Measurements from ENCODE around the gene PHC2. TPM values are rescaled to one million over a fixed set of nuclear protein-coding genes. Genes with fewer than 3 reads are reported as not detected.

The PHC2 gene
- total RNA-seq, 1 donor from 2014 or later: 222 TPM

DNA sequence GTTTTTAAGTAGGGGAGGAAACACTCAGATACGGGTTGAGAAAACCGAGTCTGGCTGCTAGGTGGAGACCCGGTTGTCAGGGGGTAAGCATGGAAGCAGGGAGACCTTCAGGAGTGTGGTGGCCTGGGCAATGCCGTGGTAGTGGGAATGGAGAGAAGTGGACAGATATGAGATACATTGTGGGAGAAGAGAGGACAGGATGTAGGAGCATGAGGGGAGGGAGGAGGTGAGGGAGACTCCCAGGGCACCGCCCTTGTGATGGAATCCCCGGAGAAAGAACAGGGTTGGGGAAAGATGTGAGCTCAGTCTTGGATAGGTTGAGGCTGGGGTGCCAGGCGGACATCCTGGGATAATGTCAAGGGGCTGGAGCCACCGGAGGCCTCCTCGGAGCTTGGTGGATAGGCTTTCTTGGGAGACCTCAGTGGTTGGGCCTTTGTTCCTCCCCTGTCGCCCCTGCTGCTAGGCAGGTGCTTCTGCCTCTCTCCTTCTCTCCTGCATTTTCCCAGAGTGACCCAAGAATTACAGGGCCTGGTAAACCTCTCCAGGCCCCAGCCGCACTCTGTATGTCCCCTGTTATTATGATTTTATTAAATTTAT lies 153.3 kb downstream of the PHC2 start:
- Histone ChIP-seq H3K4me3 (no peak overlapping the region), H3K27ac (peak overlapping the region in 1 of 2 donors; percentile 3), H3K27me3 (no peaks in the 10 kb centered on the region), H3K36me3 (peaks cover 49 to 67% of the 10 kb centered on the region in 2 donors), H3K9me3 (no peaks in the 10 kb centered on the region), H3K4me1 (peaks cover 0 to 8% of the 10 kb centered on the region in 2 donors)
- TF ChIP-seq, protein P1, sequence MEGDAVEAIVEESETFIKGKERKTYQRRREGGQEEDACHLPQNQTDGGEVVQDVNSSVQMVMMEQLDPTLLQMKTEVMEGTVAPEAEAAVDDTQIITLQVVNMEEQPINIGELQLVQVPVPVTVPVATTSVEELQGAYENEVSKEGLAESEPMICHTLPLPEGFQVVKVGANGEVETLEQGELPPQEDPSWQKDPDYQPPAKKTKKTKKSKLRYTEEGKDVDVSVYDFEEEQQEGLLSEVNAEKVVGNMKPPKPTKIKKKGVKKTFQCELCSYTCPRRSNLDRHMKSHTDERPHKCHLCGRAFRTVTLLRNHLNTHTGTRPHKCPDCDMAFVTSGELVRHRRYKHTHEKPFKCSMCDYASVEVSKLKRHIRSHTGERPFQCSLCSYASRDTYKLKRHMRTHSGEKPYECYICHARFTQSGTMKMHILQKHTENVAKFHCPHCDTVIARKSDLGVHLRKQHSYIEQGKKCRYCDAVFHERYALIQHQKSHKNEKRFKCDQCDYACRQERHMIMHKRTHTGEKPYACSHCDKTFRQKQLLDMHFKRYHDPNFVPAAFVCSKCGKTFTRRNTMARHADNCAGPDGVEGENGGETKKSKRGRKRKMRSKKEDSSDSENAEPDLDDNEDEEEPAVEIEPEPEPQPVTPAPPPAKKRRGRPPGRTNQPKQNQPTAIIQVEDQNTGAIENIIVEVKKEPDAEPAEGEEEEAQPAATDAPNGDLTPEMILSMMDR (IDR thresholded peaks at IDR 0.05): no peak
- intact Hi-C loops (cut with DNase I): no loop called here
- DNase-seq (ENCODE audit: low spot score in 2 of 2): peak in 1 of 2 donors; percentile 60

DNA sequence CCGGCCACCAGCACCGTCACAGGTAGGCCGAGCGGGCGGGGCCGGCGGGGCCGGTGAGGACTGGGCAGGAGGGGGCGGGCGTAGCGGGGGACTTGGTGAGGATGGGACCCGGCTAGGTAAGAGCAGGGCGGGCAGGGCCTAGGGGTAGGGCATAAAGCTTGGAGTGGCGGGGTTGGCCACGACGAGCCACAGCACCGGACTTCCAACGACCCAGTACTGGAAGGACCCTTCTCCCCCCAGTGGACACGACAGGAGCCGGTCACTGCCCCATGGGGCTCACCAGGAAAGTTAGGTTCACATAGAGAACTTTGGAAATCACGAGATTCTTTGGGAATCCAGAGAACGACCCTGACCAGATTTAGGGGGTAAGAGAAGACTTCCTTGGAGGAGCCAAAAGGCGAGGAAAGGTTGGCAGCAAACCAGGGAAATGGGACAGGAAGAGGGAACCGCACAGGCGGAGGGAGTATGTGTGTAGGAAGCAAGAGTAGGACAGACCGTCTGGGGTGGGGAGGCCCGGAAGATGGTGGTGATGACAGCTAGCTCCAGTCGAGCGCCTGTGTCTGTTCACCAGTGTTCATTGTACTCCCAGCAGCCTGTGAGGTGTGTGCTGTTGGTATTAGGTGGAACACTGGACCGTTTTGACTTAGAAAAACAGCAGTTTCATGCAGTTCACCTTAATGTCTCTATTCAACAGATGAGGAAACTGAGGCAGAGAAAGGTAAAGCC lies 154.2 kb downstream of the PHC2 start:
- intact Hi-C loops (cut with DNase I): no loop called here
- peaks cover 0 to 17% of the 10 kb centered on the region in 2 donors for H3K4me1 ChIP-seq
- H3K4me3 ChIP-seq: no peak overlapping the region
- TF ChIP-seq, protein P1 (IDR thresholded peaks at IDR 0.05): no peak
- DNase-seq (ENCODE audit: low spot score in 2 of 2): no peak
- peaks cover 41 to 59% of the 10 kb centered on the region in 2 donors for H3K36me3 ChIP-seq
- H3K9me3 ChIP-seq: no peaks in the 10 kb centered on the region
- H3K27me3 ChIP-seq: no peaks in the 10 kb centered on the region
- no peak overlapping the region for H3K27ac ChIP-seq

DNA sequence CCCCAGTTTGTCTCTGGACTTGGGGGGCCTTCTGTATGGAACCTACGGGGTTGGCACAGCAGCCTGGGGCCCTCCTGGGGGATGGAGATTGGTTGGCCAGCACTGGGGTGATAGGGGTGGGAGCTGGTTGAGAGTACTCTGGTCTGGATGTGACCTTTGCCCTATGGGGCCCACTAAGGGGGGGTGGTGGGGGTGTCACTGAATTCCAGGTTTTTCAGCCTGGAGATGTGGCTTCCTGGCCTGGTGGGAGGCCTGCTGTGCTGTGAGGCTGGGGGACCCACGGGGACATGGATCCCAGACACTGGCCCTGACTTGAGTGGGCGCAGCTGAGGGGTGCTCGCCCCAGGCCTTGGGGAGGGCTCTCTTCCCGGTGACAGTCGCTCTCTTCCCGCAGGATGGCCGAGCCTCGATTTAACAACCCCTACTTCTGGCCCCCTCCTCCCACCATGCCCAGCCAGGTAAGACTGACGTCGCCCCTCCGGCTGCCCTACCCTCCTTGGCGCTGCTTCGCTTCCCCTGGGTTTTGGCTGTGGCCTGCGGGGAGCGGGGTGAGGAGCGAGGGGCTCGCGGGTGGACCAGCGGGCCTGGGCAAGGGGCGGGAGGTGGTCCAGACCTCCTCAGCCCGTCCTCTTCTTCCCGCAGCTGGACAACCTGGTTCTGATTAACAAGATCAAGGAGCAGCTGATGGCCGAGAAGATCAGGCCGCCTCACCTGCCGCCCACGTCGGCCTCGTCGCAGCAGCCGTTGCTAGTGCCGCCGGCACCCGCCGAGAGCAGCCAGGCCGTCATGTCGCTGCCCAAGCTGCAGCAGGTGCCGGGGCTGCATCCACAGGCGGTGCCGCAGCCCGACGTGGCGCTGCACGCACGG lies 155.0 kb downstream of the PHC2 start:
- Histone ChIP-seq H3K9me3 (no peaks in the 10 kb centered on the region), H3K27ac (peak overlapping the region; percentile 14 to 19), H3K4me1 (peaks cover 0 to 23% of the 10 kb centered on the region in 2 donors), H3K27me3 (no peaks in the 10 kb centered on the region), H3K36me3 (peaks cover 34 to 55% of the 10 kb centered on the region in 2 donors), H3K4me3 (no peak overlapping the region)
- no peak for DNase-seq (ENCODE audit: low spot score in 2 of 2)
- TF ChIP-seq, protein P1 (IDR thresholded peaks at IDR 0.05): no peak
- intact Hi-C loops (cut with DNase I): no loop called here

DNA sequence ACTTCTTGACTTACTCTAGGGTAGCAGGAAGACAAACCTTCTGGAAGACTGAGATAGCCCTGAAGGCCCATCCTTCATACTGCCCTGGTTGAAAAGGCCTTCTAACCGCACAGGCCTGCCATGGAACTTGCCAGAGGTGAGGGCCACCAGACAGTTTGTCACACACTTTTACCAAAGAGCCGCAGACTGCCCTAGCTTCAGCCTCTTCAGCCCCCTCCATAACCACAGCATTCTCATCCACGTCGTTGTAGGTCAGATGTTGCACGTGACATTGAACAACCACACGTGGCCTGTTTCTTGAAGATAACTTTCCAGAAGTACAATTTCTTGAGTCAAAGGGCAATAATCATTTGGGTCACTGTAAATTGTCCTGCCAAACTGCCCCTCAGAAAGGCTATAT lies 155.7 kb downstream of the PHC2 start:
- Histone ChIP-seq H3K4me1 (peaks cover 0 to 30% of the 10 kb centered on the region in 2 donors), H3K9me3 (no peaks in the 10 kb centered on the region), H3K4me3 (no peak overlapping the region), H3K27ac (peak overlapping the region; percentile 14 to 39), H3K36me3 (peaks cover 26 to 53% of the 10 kb centered on the region in 2 donors), H3K27me3 (no peaks in the 10 kb centered on the region)
- TF ChIP-seq, protein P1 (IDR thresholded peaks at IDR 0.05): no peak
- no peak for DNase-seq (ENCODE audit: low spot score in 2 of 2)
- intact Hi-C loops (cut with DNase I): no loop called here

DNA sequence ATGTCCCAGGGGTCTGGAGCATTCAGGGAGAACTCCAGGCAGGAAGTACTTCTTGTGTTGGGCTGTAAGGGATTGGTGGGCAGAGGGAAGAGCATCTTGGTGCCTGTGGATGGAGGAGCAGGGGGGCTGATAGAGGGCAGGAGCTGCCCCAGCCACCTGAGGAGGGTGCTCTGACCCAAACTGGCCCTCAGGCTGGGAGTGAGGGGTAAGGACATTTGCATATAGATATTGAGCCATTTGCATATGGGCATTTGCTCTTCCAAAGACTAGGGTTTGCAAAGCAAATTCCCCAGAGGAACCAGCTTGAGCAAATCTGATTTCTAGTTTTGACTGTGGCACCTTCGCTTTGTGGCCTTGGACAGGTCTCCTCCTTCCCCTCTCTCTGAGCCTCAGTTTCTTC lies 156.4 kb downstream of the PHC2 start:
- no peak for DNase-seq (ENCODE audit: low spot score in 2 of 2)

More for the DNA sequence above, 156.4 kb downstream of the PHC2 start:
- no peak overlapping the region for H3K4me3 ChIP-seq
- no peaks in the 10 kb centered on the region for H3K9me3 ChIP-seq
- H3K27me3 ChIP-seq: no peaks in the 10 kb centered on the region
- TF ChIP-seq, protein P1 (IDR thresholded peaks at IDR 0.05): no peak
- H3K4me1 ChIP-seq: peaks cover 0 to 35% of the 10 kb centered on the region in 2 donors
- intact Hi-C loops (cut with DNase I): no loop called here
- peak overlapping the region in 1 of 2 donors; percentile 39 for H3K27ac ChIP-seq
- peaks cover 20 to 50% of the 10 kb centered on the region in 2 donors for H3K36me3 ChIP-seq

All from ascending aorta (tissue), 2 donors.